ENCODE measurements around the gene ZNF23.
"Not testable (repeated sequence)": the region's sequence is repeated elsewhere in the genome, so short reads cannot be mapped to it uniquely, and the experiment has no call there.

ZNF23 gene

DNA sequence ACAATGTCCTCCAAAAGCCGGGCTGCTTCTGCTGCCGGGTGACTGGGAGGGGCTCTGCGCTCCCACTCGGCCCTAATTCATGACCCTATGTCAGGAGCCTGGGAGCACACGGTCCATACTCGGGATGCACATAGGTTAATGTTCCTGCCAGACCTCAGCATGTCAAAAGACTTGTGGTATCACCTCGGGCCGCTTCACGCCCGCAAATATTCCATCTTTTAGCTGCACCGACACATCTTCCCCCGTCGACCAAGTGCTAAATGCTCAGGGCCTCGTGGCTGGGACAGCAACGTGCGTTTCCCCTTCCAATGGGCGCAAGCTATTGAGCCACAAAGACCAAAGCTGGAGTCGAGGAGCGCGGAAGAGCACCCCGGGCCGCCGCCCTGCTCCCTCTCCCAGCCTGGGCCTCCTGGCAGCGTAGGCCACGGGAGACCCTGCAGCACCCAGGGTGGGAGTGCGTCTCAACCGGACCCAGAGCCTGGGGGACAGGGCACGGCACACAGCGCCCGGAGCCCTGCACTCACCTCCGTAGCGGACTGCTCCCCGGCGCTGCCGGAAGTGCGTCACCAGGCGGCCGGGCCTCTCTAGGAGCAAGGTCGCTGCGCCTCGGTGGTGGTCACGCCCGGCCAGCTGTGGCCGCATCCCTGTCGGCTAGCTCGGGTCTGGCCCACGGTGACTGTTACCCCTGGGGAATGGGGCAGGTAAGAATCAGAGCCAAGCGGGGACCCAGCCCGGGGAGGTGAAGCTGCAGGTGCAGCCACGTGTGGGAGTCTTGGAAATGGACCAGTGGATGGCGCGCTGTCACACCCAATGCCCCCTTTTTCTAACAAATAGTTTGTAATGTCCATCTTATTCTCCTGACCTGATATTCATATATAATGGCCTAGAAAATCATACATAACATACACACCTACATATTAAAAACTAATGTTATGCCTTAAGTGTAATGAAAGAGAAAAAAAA lies at the start of gene ZNF23:
Gene ZNF23 (minus strand): TSS at position 562 of the 963 bp plus-strand sequence. CDS start 5,451 bp downstream, outside the sequence.
- FAIRE-seq: peak; percentile 75
- peak; percentile 64 for DNase-seq (ENCODE audit: insufficient read length, low spot score)
- TF ChIP-seq POLR2A (IDR thresholded peaks at IDR 0.05; ENCODE audit: low read depth, low read length): peak; percentile 71

DNA sequence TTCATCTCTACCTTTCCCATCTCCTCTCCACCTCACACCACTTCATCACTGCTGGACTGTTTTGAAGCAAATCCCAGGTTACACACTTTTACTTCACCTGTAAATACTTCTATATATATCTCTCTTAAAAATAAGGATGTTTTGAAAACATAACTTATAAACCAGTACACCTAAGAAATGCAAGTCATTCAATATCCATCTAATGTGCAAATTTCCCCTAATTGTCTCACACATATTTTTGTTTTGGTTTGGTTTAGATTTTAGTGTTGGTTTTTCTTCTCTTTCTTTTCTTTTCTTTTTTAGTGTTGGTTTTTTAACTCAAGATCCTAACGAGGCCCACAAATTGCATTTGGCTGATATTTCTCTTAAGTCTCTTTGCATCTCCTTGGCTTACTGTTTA lies 45.0 kb upstream of the ZNF23 start:
- no peak for TF ChIP-seq POLR2A (IDR thresholded peaks at IDR 0.05; ENCODE audit: low read depth, low read length)
- FAIRE-seq: no peak

DNA sequence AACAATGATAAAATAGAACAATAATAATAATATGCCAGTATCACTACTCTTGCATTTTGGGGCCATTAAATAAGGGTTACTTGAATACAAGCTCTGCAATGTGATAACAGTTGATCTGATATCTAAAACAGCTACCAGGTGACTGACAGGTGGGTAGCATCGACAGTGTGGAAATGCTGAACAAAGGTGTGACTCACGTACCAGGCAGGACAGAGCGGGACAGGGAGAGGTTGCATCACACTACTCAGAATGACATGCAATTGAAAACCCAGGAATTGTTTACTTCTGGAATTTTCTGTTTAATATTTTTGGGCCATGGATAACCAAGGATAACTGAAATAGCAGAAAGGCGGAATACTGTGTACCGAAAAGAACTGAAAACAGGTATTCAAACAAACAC lies 42.9 kb upstream of the ZNF23 start:
- no peak for DNase-seq (ENCODE audit: insufficient read length, low spot score)
- no peak for TF ChIP-seq POLR2A (IDR thresholded peaks at IDR 0.05; ENCODE audit: low read depth, low read length)
- FAIRE-seq: no peak

More for the DNA sequence above, 45.0 kb upstream of the ZNF23 start:
- DNase-seq (ENCODE audit: insufficient read length, low spot score): no peak

DNA sequence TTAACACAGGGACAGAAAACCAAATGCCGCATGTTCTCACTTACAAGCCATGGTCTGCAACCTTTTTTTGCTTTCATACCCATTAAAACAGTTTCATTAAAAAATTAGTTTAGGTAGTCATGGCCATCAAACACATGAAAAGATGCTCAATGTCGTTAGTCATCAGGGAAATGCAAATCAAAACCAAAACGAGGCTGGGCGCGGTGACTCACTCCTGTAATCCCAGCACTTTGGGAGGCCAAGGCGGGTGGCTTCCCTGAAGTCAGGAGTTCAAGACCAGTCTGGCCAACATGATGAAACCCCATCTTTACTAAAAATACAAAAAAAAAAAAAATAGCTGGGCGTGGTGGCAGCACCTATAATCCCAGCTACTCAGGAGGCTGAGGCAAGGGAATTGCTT lies 42.0 kb upstream of the ZNF23 start:
- not testable (repeated sequence) for DNase-seq (ENCODE audit: insufficient read length, low spot score); FAIRE-seq

DNA sequence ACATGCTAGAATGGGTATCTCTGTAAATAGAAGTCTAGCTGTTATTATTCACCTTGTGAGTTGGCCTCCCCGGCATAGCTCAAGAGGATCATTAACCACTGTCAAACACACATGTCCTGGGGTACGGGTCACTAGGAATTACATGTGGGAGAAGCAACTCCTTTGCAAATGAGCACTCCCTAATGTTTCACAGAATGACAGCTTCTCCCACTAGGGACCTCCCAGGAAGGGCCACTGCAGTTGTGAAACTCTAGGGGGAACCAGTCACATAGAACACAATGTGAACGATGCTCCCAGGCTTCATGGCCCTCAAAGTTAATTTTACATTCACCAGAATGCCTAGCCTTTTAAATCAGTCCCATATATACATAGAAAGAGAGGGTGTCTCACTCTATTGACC lies 39.5 kb upstream of the ZNF23 start:
- TF ChIP-seq POLR2A (IDR thresholded peaks at IDR 0.05; ENCODE audit: low read depth, low read length): no peak

DNA sequence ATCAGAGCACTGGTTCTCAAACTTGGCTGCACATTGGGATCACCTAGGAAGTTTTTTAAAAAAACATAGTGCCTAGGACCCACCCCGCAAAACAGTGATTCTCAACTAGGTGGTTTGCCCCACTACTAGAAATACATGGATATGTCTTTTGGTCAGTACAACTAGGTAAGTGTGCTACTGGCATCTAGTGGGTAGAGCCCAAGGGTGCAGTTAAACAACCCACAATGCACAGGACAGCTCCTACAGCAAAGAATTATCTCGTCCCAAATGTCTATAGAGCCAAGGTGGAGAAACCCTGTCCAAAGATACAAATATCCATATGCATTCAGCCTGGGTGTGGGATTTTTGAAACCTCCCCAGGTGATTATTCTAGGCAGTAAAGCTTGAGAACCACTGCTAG lies 38.9 kb upstream of the ZNF23 start:
- FAIRE-seq: no peak
- no peak for DNase-seq (ENCODE audit: insufficient read length, low spot score)
- no peak for TF ChIP-seq POLR2A (IDR thresholded peaks at IDR 0.05; ENCODE audit: low read depth, low read length)

More for the DNA sequence above, 39.5 kb upstream of the ZNF23 start:
- FAIRE-seq: no peak
- no peak for DNase-seq (ENCODE audit: insufficient read length, low spot score)

DNA sequence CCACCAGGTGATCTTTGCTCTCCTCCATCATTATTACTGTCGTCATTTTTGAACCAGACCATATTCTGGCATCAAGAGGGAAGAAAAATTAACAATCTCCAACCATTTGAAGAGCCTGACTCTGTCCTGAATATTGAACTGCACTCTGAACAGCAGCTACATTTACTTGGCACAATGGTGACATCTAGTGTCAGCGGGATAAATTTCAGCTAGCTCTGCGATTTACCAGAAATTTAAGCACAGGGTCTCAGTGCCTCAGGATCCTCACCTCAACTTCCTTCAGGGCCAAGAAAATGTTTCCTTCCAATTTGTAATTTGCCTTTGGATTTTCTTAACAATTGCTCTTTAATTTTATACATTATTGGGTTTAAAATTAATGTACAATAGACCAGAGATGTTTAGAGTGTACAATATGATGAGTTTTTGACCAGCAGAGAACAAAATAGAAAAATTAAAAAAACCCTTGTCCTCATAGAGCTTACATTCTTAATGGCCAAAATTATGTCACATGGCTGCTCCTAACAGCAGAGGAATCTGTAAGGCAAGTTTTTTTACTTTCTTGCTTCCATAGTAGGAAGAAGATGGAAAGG lies 37.8 kb upstream of the ZNF23 start:
- no peak for TF ChIP-seq POLR2A (IDR thresholded peaks at IDR 0.05; ENCODE audit: low read depth, low read length)
- DNase-seq (ENCODE audit: insufficient read length, low spot score): no peak
- peak; percentile 57 for FAIRE-seq

DNA sequence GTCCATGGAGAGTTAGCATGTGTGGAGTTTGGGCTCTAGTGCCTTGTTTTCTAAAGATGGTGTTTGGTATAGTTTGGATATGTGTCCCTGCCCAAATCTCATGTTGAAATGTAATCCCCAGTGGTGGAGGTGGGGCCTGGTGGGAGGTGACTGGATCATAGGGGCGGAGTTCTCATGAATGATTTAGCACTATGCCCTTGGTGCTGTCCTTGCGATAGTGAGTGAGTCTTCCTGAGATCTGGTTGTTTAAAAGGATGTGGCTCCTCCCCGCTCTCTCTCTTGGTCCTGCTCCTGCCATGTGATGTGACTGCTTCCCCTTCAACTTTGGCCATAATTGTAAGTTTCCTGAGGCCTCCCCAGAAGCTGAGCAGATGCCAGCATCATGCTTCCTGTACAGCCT lies 36.0 kb upstream of the ZNF23 start:
- no peak for DNase-seq (ENCODE audit: insufficient read length, low spot score)
- TF ChIP-seq POLR2A (IDR thresholded peaks at IDR 0.05; ENCODE audit: low read depth, low read length): no peak
- FAIRE-seq: no peak

DNA sequence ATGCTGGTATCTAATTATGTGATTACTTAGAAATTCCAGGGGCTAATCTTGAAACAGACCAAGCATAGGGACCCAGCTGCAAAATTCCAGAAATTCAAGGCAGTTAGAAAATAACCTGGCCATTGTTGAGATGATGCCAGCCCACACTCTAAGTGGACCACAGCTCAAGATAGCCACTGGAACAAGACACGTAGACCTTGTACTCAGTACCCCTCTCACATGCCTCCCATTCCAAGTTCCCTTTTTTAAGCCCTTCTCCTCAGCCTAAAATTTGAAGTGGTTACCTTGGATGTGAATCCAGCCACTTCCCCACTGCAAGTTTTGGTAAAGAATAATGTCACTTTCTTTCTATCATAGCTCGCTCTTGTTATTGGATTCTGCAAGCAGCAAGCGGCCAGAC lies 31.2 kb upstream of the ZNF23 start:
- DNase-seq (ENCODE audit: insufficient read length, low spot score): no peak
- FAIRE-seq: no peak

DNA sequence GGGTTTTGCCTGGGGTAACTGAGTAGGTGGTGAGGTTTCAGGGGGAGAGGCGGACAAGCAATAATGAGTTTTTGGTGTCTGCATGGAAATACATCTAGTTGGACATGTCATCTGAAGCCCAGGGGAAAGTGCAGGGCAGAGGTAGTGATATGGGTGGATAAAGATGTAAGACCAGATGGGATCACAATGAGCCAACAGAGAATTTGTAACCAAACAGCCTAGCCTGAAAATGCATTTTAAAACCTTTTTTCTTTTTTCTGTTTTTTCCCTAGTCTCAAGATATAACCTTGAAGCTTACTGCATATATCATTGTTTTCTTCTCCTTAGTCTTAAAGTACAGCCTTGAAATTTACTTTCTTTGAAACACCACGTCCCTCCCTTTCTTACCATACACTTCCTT lies 30.7 kb upstream of the ZNF23 start:
- FAIRE-seq (no peak), DNase-seq (ENCODE audit: insufficient read length, low spot score) (no peak)
- no peak for TF ChIP-seq POLR2A (IDR thresholded peaks at IDR 0.05; ENCODE audit: low read depth, low read length)

More for the DNA sequence above, 31.2 kb upstream of the ZNF23 start:
- TF ChIP-seq POLR2A (IDR thresholded peaks at IDR 0.05; ENCODE audit: low read depth, low read length): no peak

DNA sequence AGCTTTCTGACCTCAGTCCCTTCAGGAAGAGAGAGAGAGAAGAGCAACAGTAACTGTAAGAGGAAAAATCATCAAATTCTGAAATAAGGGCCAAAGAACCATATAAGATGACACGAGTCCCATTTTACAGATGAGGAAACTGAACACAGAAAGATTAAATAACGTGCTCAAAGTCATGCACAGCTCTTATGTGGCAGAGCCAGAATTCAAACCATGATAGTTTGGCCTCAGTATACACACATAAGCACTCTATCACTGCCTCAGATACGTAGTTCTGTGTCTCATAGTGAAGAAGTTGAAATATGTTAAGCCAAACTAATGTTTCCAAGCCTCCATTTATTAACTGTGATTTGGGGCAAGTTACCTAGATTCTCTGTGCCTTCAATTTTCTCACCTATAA lies 29.0 kb upstream of the ZNF23 start:
- no peak for DNase-seq (ENCODE audit: insufficient read length, low spot score)
- TF ChIP-seq POLR2A (IDR thresholded peaks at IDR 0.05; ENCODE audit: low read depth, low read length): no peak
- no peak for FAIRE-seq

DNA sequence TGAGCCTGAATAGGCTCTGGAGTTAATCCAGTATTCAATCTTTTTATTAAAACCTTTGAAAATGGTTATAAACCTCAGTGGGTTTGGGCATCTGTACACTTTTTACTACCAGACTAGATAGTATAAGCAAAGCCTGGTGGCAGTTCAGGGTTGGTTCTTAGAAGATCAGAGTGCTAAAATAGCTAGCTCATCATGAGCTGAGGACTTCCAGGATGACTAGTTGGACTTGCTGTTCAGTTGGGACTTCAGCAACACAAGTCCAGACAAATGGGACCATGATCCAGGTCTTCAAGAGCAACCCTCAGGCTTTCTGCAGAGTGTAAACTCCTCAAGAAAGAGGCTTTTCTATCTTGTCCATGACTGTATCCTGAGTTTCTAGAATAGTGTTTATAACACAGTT lies 28.3 kb upstream of the ZNF23 start:
- DNase-seq (ENCODE audit: insufficient read length, low spot score) (no peak), FAIRE-seq (no peak)
- TF ChIP-seq POLR2A (IDR thresholded peaks at IDR 0.05; ENCODE audit: low read depth, low read length): no peak

DNA sequence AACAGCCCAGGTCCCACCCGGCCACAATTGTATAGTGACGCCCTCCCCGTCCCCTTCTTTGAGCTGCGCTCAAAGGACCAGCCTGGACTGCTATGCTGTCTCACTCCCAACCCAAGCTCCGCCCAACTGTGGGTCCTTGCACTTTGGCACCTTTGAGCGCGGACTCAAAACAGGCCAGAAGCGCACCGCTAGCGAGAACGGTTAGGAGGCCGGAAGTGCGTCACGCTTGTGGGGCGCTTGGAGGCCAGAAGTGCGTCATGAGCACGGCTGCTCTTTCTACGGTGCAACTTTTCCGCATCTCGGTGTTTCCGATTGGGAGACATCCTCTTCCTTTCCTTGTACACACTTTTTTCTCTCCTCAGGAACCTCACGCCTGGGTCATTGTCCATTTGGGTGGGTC lies 27.1 kb upstream of the ZNF23 start, which contains the start of gene ZNF19:
Gene ZNF19 (minus strand): TSS at position 203 of the 400 bp plus-strand sequence. CDS start 7,210 bp downstream, outside the sequence.
- TF ChIP-seq POLR2A (IDR thresholded peaks at IDR 0.05; ENCODE audit: low read depth, low read length): no peak
- no peak for DNase-seq (ENCODE audit: insufficient read length, low spot score)
- FAIRE-seq: no peak

DNA sequence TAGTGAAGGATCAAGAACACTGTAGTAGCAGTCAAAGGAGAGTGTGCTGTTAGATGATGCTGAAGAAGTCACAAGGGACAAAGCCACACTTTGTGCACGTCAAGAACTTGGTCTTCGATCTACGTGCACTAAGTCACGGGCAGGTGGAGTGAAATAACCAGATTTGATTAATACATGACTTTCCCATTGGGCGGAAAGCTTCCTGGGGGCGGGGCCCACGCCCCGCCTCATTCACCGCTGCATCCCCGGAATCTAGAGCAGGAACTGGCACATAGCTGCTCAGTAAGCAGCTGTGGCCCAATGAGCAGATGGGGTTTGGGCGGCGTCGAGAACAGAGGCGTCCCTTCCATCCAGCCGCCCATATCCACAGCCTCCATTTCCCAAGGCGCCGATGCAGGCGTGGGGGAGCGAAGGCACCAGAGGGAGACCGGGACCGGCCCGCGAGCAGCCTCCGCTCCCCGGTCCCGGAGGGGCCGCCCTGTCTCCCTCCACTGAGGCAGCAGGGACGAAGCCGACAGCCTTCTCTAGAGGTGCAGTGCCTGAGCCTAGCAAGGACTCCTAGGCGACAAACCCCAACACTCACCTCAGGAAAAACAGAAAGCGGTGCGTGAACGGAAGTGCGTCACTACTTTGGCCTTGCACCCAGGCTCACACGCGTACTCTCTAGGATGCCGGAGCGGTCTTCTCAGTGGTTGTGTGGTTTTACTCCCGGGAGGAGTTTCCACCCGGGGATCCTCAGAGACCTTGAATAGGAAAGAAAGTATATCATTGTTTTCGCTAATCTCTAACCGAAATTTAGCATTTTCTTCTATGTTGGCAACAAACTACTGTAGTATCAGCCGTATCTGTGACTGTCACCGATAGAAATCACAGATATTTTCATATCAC lies 22.2 kb upstream of the ZNF23 start:
- DNase-seq (ENCODE audit: insufficient read length, low spot score) (peak; percentile 56), FAIRE-seq (peak; percentile 87)
- peak; percentile 35 for TF ChIP-seq POLR2A (IDR thresholded peaks at IDR 0.05; ENCODE audit: low read depth, low read length)
